Brain microvascular endothelial cell (primary cell): ENCODE measurements around the gene LEKR1.
A peak's percentile ranks its signal among the peaks of the same experiment; 100 is the strongest.

Source experiments
- DNase-seq: peaks from one replicate; pipeline ENCODE4 v3.0.0-alpha.2; 2020
- H3K27ac ChIP-seq: fragments of 250-450 bp; sonication (Bioruptor Pico); 2 replicates; pipeline ENCODE4 v1.5.1; 2020; ENCODE audit warnings: mild to moderate bottlenecking, moderate library complexity
- H3K27me3 ChIP-seq: fragments of 250-450 bp; sonication (Bioruptor Pico); replicated peaks from 2 replicates; pipeline ENCODE4 v1.5.1; 2020; ENCODE audit warnings: mild to moderate bottlenecking
- H3K36me3 ChIP-seq: fragments of 250-450 bp; sonication (Bioruptor Pico); replicated peaks from 2 replicates; pipeline ENCODE4 v1.5.1; 2020; ENCODE audit warnings: mild to moderate bottlenecking
- H3K4me3 ChIP-seq: 2 replicates; pipeline ENCODE4 v1.5.1; 2011; ENCODE audit warnings: low read depth, mild to moderate bottlenecking, control low read depth, low read length, moderate library complexity
- CTCF ChIP-seq: IDR thresholded peaks from 2 replicates; pipeline ENCODE4 v1.5.1; 2011; ENCODE audit warnings: low read depth, mild to moderate bottlenecking, moderate library complexity, low read length, control low read depth, inconsistent platforms; ENCODE audit errors: missing control alignments
- in situ Hi-C: cut with HindIII; loops from 2 replicates; pipeline ENCODE4 v1.10.0; 2017; ENCODE audit warnings: low sequenced_read_pairs, low pct_ligation_motif_present

LEKR1 gene

GRCh38 chr3:156825795-156826143 lies 384 bp upstream of the LEKR1 start:
- TF ChIP-seq CTCF, result no peak
- H3K27ac ChIP-seq, result peak overlapping the region; percentile 95
- H3K36me3 ChIP-seq, result no peaks in the 10 kb centered on the region
- DNase-seq, result no peak
- in situ Hi-C loops, result no loop called here
- H3K4me3 ChIP-seq, result peak overlapping the region; percentile 63
- no peaks in the 10 kb centered on the region for H3K27me3 ChIP-seq

DNA sequence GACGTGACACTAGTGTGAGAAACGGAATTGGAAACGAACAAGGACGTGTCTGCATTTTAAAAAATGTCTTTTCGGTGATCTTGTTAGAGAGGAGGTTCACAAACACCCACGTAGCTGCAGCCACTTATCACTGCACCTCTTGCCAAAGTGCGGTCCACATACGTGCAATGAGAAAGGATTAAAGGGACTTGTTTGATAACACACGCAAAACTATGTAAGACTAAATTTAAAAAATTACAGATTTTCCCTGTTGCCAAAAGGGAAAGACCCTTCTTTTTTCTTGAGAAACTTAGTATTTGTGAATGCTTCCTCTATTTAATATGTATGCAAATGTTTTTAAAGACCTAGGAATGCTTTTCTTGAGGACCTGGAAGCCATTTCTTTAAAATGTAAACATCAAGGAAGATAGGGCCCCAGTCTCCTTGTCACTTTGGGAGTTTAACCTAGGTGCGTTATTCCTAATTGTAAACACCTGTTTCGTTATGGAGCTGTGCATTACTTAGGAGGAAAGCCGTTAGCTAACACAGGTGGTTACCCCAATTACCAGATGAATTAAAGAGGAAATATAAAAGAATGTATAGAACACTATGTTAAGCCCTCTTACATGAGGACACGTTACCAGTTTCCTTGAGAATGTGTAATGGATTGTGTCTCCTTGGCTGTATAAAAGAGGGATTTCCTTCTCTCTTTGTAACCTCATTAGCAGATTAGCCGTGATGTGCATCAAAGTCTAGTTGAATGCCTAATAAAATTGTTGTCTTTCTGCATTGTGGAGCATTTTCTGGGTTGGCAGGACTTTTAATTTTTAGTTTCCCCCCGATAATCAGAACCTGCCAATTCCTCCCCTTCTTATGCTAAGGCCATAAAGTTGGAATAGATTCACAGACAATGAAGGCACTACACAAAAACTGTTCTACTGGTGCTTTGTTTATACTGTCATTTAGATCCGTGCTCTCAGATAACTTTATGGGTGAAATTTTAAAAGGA lies 1.0 kb downstream of the LEKR1 start:
- DNase-seq, result no peak
- TF ChIP-seq CTCF, result no peak
- H3K36me3 ChIP-seq, result no peaks in the 10 kb centered on the region
- peak overlapping the region; percentile 63 for H3K4me3 ChIP-seq
- H3K27ac ChIP-seq, result peak overlapping the region; percentile 95
- in situ Hi-C loops, result no loop called here
- no peaks in the 10 kb centered on the region for H3K27me3 ChIP-seq

GRCh38 chr3:156831006-156831405 lies 4.9 kb downstream of the LEKR1 start:
- Histone ChIP-seq H3K4me3 (no peak overlapping the region), H3K27ac (no peak overlapping the region), H3K36me3 (no peaks in the 10 kb centered on the region), H3K27me3 (no peaks in the 10 kb centered on the region)
- in situ Hi-C loops, result no loop called here
- no peak for TF ChIP-seq CTCF
- DNase-seq, result no peak

GRCh38 chr3:156834435-156834834 lies 8.3 kb downstream of the LEKR1 start:
- Histone ChIP-seq H3K4me3 (no peak overlapping the region), H3K27ac (no peak overlapping the region), H3K36me3 (no peaks in the 10 kb centered on the region), H3K27me3 (no peaks in the 10 kb centered on the region)
- TF ChIP-seq CTCF, result no peak
- no peak for DNase-seq
- in situ Hi-C loops, result no loop called here

- Histone ChIP-seq H3K4me3 (no peak overlapping the region), H3K36me3 (no peaks in the 10 kb centered on the region), H3K27ac (no peak overlapping the region), H3K27me3 (no peaks in the 10 kb centered on the region)
- TF ChIP-seq CTCF, result no peak
- in situ Hi-C loops, result no loop called here
- no peak for DNase-seq
Observed at GRCh38 chr3:156834962-156835535, 8.9 kb downstream of the LEKR1 start.
